WTC11 (cell line): ENCODE data around the gene ENO3.

Source experiments
- CTCF ChIP-seq: fragments of 200-600 bp; IDR thresholded peaks from 2 replicates; pipeline ENCODE4 v1.8.0; 2022; ENCODE audit warnings: antibody characterized with exemption
- FOXK1 ChIP-seq: sonication (generic); formaldehyde crosslinking; IDR thresholded peaks from 2 replicates; pipeline ENCODE4 v1.8.0; 2022; ENCODE audit warnings: mild to moderate bottlenecking, moderate library complexity, missing genetic modification reagents
- NR2C2 ChIP-seq: sonication (generic); formaldehyde crosslinking; IDR thresholded peaks from 2 replicates; pipeline ENCODE4 v1.8.0; 2022; ENCODE audit warnings: mild to moderate bottlenecking, missing genetic modification reagents
- TP53 ChIP-seq: sonication (generic); formaldehyde crosslinking; IDR thresholded peaks from 2 replicates; pipeline ENCODE4 v1.8.1; 2023; ENCODE audit warnings: mild to moderate bottlenecking, missing genetic modification reagents
- ZNF138 ChIP-seq: sonication (generic); formaldehyde crosslinking; conservative IDR thresholded peaks from 2 replicates; pipeline ENCODE4 v1.8.1; 2022; ENCODE audit warnings: mild to moderate bottlenecking, moderate library complexity, missing genetic modification reagents

GRCh38 chr17:4946312-4946976, 4.5 kb upstream of the ENO3 start:
- TF ChIP-seq FOXK1 (CRISPR knock-in tag) (no peak), TP53 (CRISPR knock-in tag) (no peak), CTCF (no peak), NR2C2 (CRISPR knock-in tag) (no peak), ZNF138 (CRISPR knock-in tag) (no peak)
